T-helper 2 cell treated with Interferon-gamma antibody and Interleukin-4, amounts not matched to agents 100 ng/mL and 5 ng/mL, for 36 hours (primary cell): ENCODE data around the gene PDE12. TPM values are rescaled to one million over a fixed set of nuclear protein-coding genes. Genes with fewer than 3 reads are reported as not detected.
"Not testable (repeated sequence)": the region's sequence is repeated elsewhere in the genome, so short reads cannot be mapped to it uniquely, and the experiment has no call there.

Experiments used
- intact Hi-C: fragments of 100-400 bp; cut with micrococcal nuclease; formaldehyde crosslinking; loops from one replicate; pipeline ENCODE4 v1.15.1; 2023
- total RNA-seq: library from RNA; stranded (reverse); gene quantifications from 2 replicates; pipeline ENCODE4 v1.2.3, GENCODE V29; 2022

The PDE12 gene
- total RNA-seq, 1 donor from 2014 or later, result 27.9 TPM

GRCh38 chr3:57582474-57583168 is 26.5 kb downstream of the PDE12 start:
- intact Hi-C loops, result no loop called here

- intact Hi-C loops, result no loop called here
Observed at GRCh38 chr3:57583544-57583943, 27.5 kb downstream of the PDE12 start.

GRCh38 chr3:57586778-57587177 is 30.7 kb downstream of the PDE12 start:
- intact Hi-C loops, result no loop called here

- intact Hi-C loops, result no loop called here
Observed at GRCh38 chr3:57587905-57588304, 31.8 kb downstream of the PDE12 start.

- intact Hi-C loops, result loop anchor here (10.0 kb wide), 1 partner anchor 62 kb away; no protein-coding TSS in a partner anchor
Observed at GRCh38 chr3:57592306-57592705, 36.2 kb downstream of the PDE12 start.

- intact Hi-C loops, result loop anchor here (10.0 kb wide), 1 partner anchor 61 kb away; no protein-coding TSS in a partner anchor
Observed at GRCh38 chr3:57594144-57594543, 38.1 kb downstream of the PDE12 start.

- intact Hi-C loops, result loop anchor here (10.0 kb wide), 1 partner anchor 60 kb away; no protein-coding TSS in a partner anchor
Observed at GRCh38 chr3:57594576-57594975, 38.5 kb downstream of the PDE12 start.

GRCh38 chr3:57596495-57597126 is 40.5 kb downstream of the PDE12 start:
- intact Hi-C loops, result loop anchor here (1.0 to 10.0 kb wide), 9 partner anchors 40 to 914 kb away; partner anchors contain the start of genes ABHD6, HTD2, PDE12 and RPP14

GRCh38 chr3:57597127-57597923 is 41.3 kb downstream of the PDE12 start, which contains the start of gene ARF4:
Gene ARF4, minus strand, starts transcription at chr3:57597344. Its CDS starts 204 bp downstream, at chr3:57597140.
- intact Hi-C loops, result loop anchor here (1.0 to 10.0 kb wide), 9 partner anchors 41 to 915 kb away; partner anchors contain the start of genes ABHD6, HTD2, PDE12 and RPP14

GRCh38 chr3:57598765-57599360 is 42.8 kb downstream of the PDE12 start:
- intact Hi-C loops, result loop anchor here (5.0 to 10.0 kb wide), 3 partner anchors 56 to 917 kb away; partner anchors contain the start of genes ABHD6 and TASOR

GRCh38 chr3:57600195-57600594 is 44.1 kb downstream of the PDE12 start:
- intact Hi-C loops, result no loop called here

GRCh38 chr3:57604971-57605370 is 48.9 kb downstream of the PDE12 start:
- intact Hi-C loops, result no loop called here

- intact Hi-C loops, result no loop called here
Observed at GRCh38 chr3:57605683-57606082, 49.6 kb downstream of the PDE12 start.

GRCh38 chr3:57611870-57612269 is 55.8 kb downstream of the PDE12 start:
- intact Hi-C loops, result not testable (repeated sequence)

- intact Hi-C loops, result no loop called here
Observed at GRCh38 chr3:57616233-57616632, 60.2 kb downstream of the PDE12 start.

Other genes with a start within 250 kb of the PDE12 start
- 0.14 TPM in 1 of 2 replicates, not detected in the other for gene DNAH12, start 11.9 kb upstream of the PDE12 start, total RNA-seq
- gene ARF4, start 41.1 kb downstream of the PDE12 start, total RNA-seq, result 69.6 and 72.9 TPM in 2 replicates
- 33.4 and 35.6 TPM in 2 replicates for gene DENND6A, start 136.8 kb downstream of the PDE12 start, total RNA-seq
- 51.1 and 53.4 TPM in 2 replicates for gene SLMAP, start 200.0 kb downstream of the PDE12 start, total RNA-seq